Astrocyte (in vitro differentiated cells and primary cell): ENCODE results near the gene GPATCH3.

ENCODE experiments used
- EZH2 ChIP-seq: IDR thresholded peaks from 2 replicates; pipeline ENCODE4 v1.6.1; 2012; ENCODE audit warnings: mild to moderate bottlenecking, low read length, inconsistent platforms; ENCODE audit not compliant: insufficient read depth
- TF ChIP-seq, protein P1 (sequence below): IDR thresholded peaks from 2 replicates; pipeline ENCODE4 v1.5.1; 2011; ENCODE audit warnings: low read depth, mild to moderate bottlenecking, inconsistent platforms, low read length, moderate library complexity; ENCODE audit not compliant: insufficient read depth

DNA sequence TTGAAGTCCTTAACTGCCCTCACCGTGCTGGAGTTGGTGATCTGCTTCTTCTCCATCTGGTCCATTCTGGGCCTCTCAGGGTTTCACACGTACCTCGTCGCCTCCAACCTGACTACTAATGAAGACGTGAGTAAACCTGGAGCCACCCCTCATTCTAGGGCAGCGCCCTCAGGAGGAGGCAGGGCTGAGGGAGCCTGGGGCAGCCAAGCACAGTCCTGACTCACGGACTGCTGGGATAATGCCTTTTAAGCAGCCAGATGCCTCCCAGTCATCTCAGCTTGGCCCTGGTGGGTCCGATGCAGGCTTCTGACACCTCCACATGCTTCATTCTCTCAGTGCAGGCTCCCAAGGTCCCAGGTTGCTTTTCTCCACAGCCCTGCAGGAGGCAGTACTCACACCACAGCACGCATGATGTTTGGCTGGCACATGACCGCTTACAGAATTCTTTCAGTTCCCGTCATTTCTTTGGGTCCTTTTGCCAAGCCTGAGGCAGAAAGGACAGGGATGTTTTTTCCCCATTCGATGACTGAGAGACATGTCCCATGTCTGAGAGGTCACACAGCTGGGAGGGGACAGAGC lies 49.1 kb downstream of the GPATCH3 start:
- no peak for TF ChIP-seq EZH2
- TF ChIP-seq, protein P1, sequence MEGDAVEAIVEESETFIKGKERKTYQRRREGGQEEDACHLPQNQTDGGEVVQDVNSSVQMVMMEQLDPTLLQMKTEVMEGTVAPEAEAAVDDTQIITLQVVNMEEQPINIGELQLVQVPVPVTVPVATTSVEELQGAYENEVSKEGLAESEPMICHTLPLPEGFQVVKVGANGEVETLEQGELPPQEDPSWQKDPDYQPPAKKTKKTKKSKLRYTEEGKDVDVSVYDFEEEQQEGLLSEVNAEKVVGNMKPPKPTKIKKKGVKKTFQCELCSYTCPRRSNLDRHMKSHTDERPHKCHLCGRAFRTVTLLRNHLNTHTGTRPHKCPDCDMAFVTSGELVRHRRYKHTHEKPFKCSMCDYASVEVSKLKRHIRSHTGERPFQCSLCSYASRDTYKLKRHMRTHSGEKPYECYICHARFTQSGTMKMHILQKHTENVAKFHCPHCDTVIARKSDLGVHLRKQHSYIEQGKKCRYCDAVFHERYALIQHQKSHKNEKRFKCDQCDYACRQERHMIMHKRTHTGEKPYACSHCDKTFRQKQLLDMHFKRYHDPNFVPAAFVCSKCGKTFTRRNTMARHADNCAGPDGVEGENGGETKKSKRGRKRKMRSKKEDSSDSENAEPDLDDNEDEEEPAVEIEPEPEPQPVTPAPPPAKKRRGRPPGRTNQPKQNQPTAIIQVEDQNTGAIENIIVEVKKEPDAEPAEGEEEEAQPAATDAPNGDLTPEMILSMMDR: no peak
